Adrenal gland (tissue), 5 donors: Measurements from ENCODE around the gene APOD.
"Not testable (repeated sequence)": the region's sequence is repeated elsewhere in the genome, so short reads cannot be mapped to it uniquely, and the experiment has no call there.

ENCODE experiments used
- POLR2A ChIP-seq, 2 donors: fragments of 450-650 bp; IDR thresholded peaks; one replicate each; pipeline ENCODE4 v1.6.1; 2017; ENCODE audit warnings: antibody characterized with exemption in 2 of 2, mild to moderate bottlenecking in 2 of 2, moderate library complexity in 1 of 2
- TF ChIP-seq, protein P1 (sequence below), 6 experiments: fragments of 450-650 bp in 4 of 6; fragments of 200-600 bp in 2 of 6; sonication (generic) in 1 of 6; IDR thresholded peaks; 1 replicate in 5 of 6; 2 replicates in 1 of 6; pipeline versions ENCODE4 v1.5.1 to v1.8.0; 2016 to 2021; ENCODE audit warnings: antibody characterized with exemption in 6 of 6, mild to moderate bottlenecking in 2 of 6, moderate library complexity in 1 of 6
- donor health status: DM: no; HTN: no; CAD: no.

DNA sequence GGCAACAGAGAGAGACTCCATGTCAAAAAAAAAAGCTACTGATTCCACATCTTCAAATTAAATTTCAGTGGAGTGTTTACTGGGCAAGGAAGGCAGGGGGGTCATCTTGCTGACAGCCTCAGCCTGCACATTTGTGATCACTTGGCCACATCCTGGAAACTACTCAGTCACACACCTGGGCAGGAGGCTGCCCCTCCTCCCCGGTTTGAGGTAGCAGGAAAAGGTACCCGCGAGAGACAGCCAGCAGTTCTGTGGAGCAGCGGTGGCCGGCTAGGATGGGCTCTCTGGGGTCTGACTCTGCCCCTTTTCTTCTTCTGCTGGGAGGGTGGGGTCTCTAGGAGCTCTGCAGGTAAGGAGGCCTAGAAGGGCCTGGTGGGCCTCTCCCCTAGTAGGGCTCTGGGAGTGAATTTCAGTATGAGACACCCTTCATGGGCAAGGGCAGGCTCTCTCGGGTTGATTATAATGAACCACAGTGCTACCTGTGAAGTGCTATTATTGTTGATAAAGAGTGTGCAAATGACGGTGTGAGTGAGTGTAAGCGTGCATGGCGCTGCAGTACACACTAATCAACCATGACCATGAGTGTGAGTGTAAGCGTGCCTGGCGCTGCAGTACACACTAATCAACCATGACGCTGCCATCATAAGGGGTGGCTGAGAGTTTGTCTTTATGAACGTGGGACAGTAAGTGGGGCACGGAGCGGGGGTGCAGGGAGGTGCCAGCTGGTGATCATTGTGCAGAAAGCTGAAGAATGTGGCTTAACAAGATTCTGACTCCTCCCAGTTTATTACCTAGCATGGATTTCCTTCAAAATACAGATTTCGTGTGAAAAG lies 31.1 kb upstream of the APOD start:
- TF ChIP-seq, protein P1, sequence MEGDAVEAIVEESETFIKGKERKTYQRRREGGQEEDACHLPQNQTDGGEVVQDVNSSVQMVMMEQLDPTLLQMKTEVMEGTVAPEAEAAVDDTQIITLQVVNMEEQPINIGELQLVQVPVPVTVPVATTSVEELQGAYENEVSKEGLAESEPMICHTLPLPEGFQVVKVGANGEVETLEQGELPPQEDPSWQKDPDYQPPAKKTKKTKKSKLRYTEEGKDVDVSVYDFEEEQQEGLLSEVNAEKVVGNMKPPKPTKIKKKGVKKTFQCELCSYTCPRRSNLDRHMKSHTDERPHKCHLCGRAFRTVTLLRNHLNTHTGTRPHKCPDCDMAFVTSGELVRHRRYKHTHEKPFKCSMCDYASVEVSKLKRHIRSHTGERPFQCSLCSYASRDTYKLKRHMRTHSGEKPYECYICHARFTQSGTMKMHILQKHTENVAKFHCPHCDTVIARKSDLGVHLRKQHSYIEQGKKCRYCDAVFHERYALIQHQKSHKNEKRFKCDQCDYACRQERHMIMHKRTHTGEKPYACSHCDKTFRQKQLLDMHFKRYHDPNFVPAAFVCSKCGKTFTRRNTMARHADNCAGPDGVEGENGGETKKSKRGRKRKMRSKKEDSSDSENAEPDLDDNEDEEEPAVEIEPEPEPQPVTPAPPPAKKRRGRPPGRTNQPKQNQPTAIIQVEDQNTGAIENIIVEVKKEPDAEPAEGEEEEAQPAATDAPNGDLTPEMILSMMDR (IDR thresholded peaks at IDR 0.05): not testable (repeated sequence)
- not testable (repeated sequence) for TF ChIP-seq POLR2A (IDR thresholded peaks at IDR 0.05)
